Measurements from ENCODE around the gene CD200R1. TPM values are rescaled to one million over a fixed set of nuclear protein-coding genes. Genes with fewer than 3 reads are reported as not detected.

CD200R1 gene
- total and polyA plus RNA-seq, 2 of the 8 experiments (the other 6 are each of a cell fraction or from before 2014, with no cell fraction given), result 0.02 TPM; not detected in 1

DNA sequence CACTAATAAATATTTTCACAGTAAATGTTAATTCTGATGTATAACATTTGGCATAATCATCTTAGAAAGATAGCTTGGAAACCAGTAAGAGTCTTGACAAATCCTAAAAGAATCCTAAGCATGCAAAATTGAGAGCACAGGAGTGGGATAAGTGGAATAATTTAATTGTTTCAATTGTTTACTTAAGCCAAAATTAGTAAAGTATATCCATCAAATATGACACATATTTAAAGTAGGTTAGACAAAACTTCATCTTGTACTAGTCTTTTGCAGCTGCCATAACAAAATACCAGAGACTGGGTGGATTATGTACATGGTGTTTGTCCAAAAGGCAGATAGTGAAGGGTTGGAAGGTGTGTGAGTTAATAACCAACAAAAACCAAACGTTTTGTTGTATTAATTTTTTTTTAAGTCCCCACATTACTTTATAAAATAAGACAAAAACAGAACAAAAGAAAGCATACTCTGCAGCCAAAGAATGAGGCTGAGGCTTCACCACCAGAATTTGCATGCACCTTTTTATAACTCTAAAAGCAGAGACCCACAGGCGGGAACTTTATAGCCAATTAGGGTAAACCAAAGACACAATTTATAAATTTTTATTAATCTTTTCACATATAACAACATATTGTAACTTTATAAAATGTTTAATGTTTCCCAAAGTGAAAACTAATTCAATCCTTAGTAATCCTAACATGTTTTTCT is 86.4 kb downstream of the CD200R1 start:
- Histone ChIP-seq H4K91ac (replicated peaks; ENCODE audit: insufficient read length, low read length) (no peak overlapping the region), H3K23me2 (ENCODE audit: low read depth, low read length) (no peaks in the 10 kb centered on the region), H3K4me2 (ENCODE audit: insufficient read depth in 1 of 2, low read depth in 2 of 2, low read length in 2 of 2) (no peak overlapping the region), H4K5ac (ENCODE audit: insufficient read length, low read depth, low read length) (no peak overlapping the region), H4K8ac (ENCODE audit: extremely low read depth, insufficient read depth, low read length) (no peak overlapping the region), H3K14ac (ENCODE audit: insufficient read length) (no peak overlapping the region), H3K56ac (replicated peaks; ENCODE audit: insufficient read length, low read depth, low read length) (no peak overlapping the region), H3K79me2 (ENCODE audit: control insufficient read depth in 1 of 2, insufficient read depth in 2 of 2, low read length in 2 of 2) (no peaks in the 10 kb centered on the region), H3K9me3 (ENCODE audit: insufficient read depth in 2 of 2, low read depth in 1 of 2, low read length in 1 of 2) (no peaks in the 10 kb centered on the region), H2AK5ac (ENCODE audit: low read depth, low read length) (no peak overlapping the region), H2BK120ac (replicated peaks; ENCODE audit: low read depth, low read length) (no peak overlapping the region), H3K27ac (ENCODE audit: low read depth, low read length) (no peak overlapping the region), H2AFZ (ENCODE audit: low read length) (no peak overlapping the region), H3K4me3 (ENCODE audit: extremely low read depth in 1 of 4, insufficient read depth in 2 of 4, low read depth in 3 of 4, low read length in 4 of 4) (no peak overlapping the region), H4K20me1 (replicated peaks in 1 of 2; ENCODE audit: control insufficient read depth in 1 of 2, insufficient read depth in 2 of 2, low read length in 2 of 2) (no peaks in the 10 kb centered on the region), H3K23ac (ENCODE audit: insufficient read length) (no peak overlapping the region), H3K18ac (ENCODE audit: extremely low read depth, low read length) (no peak overlapping the region), H2BK15ac (ENCODE audit: low read length) (no peak overlapping the region), H2BK12ac (ENCODE audit: low read depth, low read length) (no peak overlapping the region), H3K36me3 (ENCODE audit: control insufficient read depth in 2 of 4, insufficient read depth in 4 of 4, low read length in 3 of 4) (no peaks in the 10 kb centered on the region), H2BK20ac (ENCODE audit: low read length) (no peak overlapping the region), H3K4me1 (replicated peaks in 1 of 4; ENCODE audit: control insufficient read depth in 3 of 4, insufficient read depth in 4 of 4, low read length in 3 of 4) (peaks cover 0 to 12% (median 4%) of the 10 kb centered on the region in 4 experiments; a peak in 3 of 7 replicates), H3K9ac (replicated peaks in 1 of 4; ENCODE audit: extremely low read depth in 1 of 4, low read depth in 3 of 4, low read length in 3 of 4) (no peak overlapping the region), H3K79me1 (ENCODE audit: low read depth, low read length) (no peaks in the 10 kb centered on the region), H3K4ac (replicated peaks; ENCODE audit: insufficient read length, low read depth, low read length) (no peak overlapping the region), H2BK5ac (ENCODE audit: low read depth, low read length) (no peak overlapping the region), H3K27me3 (replicated peaks in 1 of 4; ENCODE audit: control insufficient read depth in 3 of 4, extremely low read depth in 1 of 4, insufficient read depth in 3 of 4, low read length in 3 of 4) (no peaks in the 10 kb centered on the region)
- FAIRE-seq (no peak), DNase-seq (ENCODE audit: low read depth in 1 of 2, low spot score in 2 of 2) (no peak)
- CTCF ChIA-PET (ENCODE audit: partially characterized antibody), result no interaction called here
- POLR2A ChIA-PET (ENCODE audit: partially characterized antibody), result no interaction called here
- 75% methylated on average over 2 of the region's 2 CpGs; no CpG with 5 or more reads in 1 of the 2 experiments for WGBS, 2 experiments (ENCODE audit: extremely low coverage in 1 of 2, insufficient coverage in 1 of 2, insufficient read length in 1 of 2, insufficient replicate concordance in 2 of 2, low coverage in 1 of 2, low lambda C conversion rate in 2 of 2, missing lambda C conversion rate in 1 of 2)
- TF ChIP-seq, protein P1, sequence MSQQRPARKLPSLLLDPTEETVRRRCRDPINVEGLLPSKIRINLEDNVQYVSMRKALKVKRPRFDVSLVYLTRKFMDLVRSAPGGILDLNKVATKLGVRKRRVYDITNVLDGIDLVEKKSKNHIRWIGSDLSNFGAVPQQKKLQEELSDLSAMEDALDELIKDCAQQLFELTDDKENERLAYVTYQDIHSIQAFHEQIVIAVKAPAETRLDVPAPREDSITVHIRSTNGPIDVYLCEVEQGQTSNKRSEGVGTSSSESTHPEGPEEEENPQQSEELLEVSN (IDR thresholded peaks at IDR 0.05), result no peak
- TF ChIP-seq JUND (IDR thresholded peaks at IDR 0.05; ENCODE audit: low read length), result no peak
- no peak for TF ChIP-seq RNF2 (IDR thresholded peaks at IDR 0.05; ENCODE audit: borderline replicate concordance, low read depth, low read length, missing control alignments, poor library complexity, severe bottlenecking)
- TF ChIP-seq RXRA (IDR thresholded peaks at IDR 0.05; ENCODE audit: insufficient read depth, low read depth, low read length), result no peak
- no peak for TF ChIP-seq FOSL1 (IDR thresholded peaks at IDR 0.05; ENCODE audit: insufficient read depth, low read depth, low read length)
- TF ChIP-seq SIX5 (IDR thresholded peaks at IDR 0.05; ENCODE audit: low read depth, low read length), result no peak
- TF ChIP-seq SP4 (IDR thresholded peaks at IDR 0.05; ENCODE audit: low read length), result no peak
- TF ChIP-seq JUN (IDR thresholded peaks at IDR 0.05; ENCODE audit: low read depth, low read length), result no peak
- no peak for TF ChIP-seq CHD1 (IDR thresholded peaks at IDR 0.05; ENCODE audit: low read depth, low read length)
- TF ChIP-seq CTBP2 (IDR thresholded peaks at IDR 0.05; ENCODE audit: borderline replicate concordance, insufficient read depth, insufficient read length, low read length), result no peak
- no peak for TF ChIP-seq BRCA1 (IDR thresholded peaks at IDR 0.05; ENCODE audit: low read depth, low read length)
